Duodenal mucosa (tissue), 2 donors: ENCODE measurements around the gene LMO2.
"Not testable (repeated sequence)": the region's sequence is repeated elsewhere in the genome, so short reads cannot be mapped to it uniquely, and the experiment has no call there.

ENCODE experiments used
- H3K27ac ChIP-seq: one replicate; pipeline ENCODE4 v1.7.0; 2013; ENCODE audit warnings: low read depth, low read length
- H3K27me3 ChIP-seq, 2 donors: one replicate each; pipeline ENCODE4 v1.7.0; 2013; ENCODE audit warnings: low read length in 2 of 2, control low read depth in 1 of 2; ENCODE audit not compliant: insufficient read depth in 2 of 2, control insufficient read depth in 1 of 2
- H3K36me3 ChIP-seq, 2 donors: one replicate each; pipeline ENCODE4 v1.7.0; 2013; ENCODE audit warnings: low read length in 2 of 2, control low read depth in 1 of 2; ENCODE audit not compliant: insufficient read depth in 2 of 2, control insufficient read depth in 1 of 2
- H3K4me1 ChIP-seq, 2 donors: one replicate each; pipeline ENCODE4 v1.7.0; 2013; ENCODE audit warnings: low read length in 2 of 2, control low read depth in 1 of 2; ENCODE audit not compliant: insufficient read depth in 2 of 2, control insufficient read depth in 1 of 2
- H3K4me3 ChIP-seq, 2 donors: one replicate each; pipeline ENCODE4 v1.7.0; 2013; ENCODE audit warnings: low read length in 2 of 2, low read depth in 1 of 2
- H3K9ac ChIP-seq, 2 donors: one replicate each; pipeline ENCODE4 v1.7.0; 2013; ENCODE audit warnings: low read length in 2 of 2, low read depth in 1 of 2
- H3K9me3 ChIP-seq, 2 donors: one replicate each; pipeline ENCODE4 v1.7.0; 2013; ENCODE audit warnings: low read length in 2 of 2, control low read depth in 1 of 2; ENCODE audit not compliant: control insufficient read depth in 1 of 2

LMO2 gene

DNA sequence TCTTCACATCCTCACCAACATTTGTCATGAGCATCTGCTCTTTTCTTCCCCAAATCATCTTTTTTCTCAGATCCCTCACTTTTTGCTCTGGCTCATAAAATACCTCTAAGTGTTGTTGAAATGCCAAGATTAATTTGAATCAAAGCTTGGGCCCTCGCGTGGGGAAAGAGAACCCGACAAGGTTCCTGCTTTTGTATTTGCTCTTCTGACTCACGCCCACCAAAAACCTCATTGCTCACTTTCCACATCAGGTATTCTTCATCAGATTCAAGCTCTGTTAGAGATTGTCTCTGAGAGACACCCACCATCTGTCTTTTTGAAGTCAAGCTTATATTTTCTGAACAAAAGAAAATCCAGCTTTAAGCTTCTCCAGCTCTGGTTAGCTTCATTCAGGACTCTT lies 64.7 kb downstream of the LMO2 start:
- Histone ChIP-seq H3K4me3 (no peak overlapping the region), H3K27me3 (peaks cover 38 to 46% of the 10 kb centered on the region in 2 donors), H3K27ac (no peak overlapping the region), H3K4me1 (peaks cover 5 to 10% of the 10 kb centered on the region in 2 donors), H3K36me3 (no peaks in the 10 kb centered on the region), H3K9me3 (no peaks in the 10 kb centered on the region), H3K9ac (no peak overlapping the region)

DNA sequence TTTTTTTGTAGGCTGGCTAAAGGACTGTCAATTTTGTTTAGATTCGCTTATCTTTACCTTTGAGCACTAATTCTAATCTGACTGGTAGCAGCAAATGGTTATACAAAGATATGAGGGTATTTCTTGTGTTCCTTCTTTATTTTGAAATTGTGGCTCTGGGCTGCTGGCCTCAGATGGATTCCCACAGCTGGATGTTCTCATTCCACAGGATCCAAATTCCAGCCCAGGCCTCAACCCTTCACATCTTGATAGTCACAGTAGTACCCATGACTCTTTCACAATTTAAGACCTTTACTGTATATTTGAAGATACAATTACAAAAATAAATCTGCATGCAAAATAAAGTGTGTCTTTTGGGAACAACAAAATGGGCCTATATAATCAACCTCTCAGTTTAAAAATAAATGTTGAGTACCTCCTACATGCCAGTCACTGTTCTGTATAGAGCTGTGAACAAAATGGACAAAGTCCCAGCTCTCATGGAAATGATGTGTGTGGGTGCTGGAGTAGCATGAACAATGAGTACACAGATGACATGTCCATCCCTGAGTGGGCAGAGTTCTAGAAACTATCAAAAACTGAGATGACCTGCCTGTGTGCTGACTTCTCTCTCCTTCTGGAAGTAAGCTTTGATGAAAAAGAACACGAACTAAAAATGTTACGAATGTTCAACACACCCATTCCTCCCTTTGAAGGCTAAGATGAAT lies 65.9 kb downstream of the LMO2 start:
- H3K27me3 ChIP-seq, result peaks cover 49 to 54% of the 10 kb centered on the region in 2 donors
- H3K36me3 ChIP-seq, result no peaks in the 10 kb centered on the region
- no peak overlapping the region for H3K27ac ChIP-seq
- H3K4me1 ChIP-seq, result peaks cover 5 to 10% of the 10 kb centered on the region in 2 donors
- no peak overlapping the region for H3K9ac ChIP-seq
- H3K4me3 ChIP-seq, result no peak overlapping the region
- no peaks in the 10 kb centered on the region for H3K9me3 ChIP-seq

DNA sequence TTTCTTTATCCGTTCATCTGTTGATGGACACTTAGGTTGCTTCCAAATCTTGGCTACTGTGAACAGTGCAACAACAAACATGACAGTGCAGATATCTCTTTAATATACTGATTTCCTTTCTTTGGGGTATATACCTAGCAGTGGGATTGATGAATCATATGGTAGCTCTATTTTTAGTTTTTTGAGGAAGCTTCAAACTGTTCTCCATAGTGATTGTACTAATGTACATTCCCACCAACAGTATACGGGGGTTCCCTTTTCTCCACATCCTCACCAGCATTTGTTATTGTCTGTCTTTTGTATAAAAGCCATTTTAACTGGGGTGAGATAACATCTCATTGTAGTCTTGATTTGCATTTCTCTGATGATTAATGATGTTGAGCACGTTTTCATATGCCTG lies 68.9 kb downstream of the LMO2 start:
- not testable (repeated sequence) for H3K9me3 ChIP-seq, H3K27ac ChIP-seq, H3K36me3 ChIP-seq, H3K9ac ChIP-seq, H3K4me1 ChIP-seq, H3K4me3 ChIP-seq
- peaks cover 30 to 38% of the 10 kb centered on the region in 2 donors for H3K27me3 ChIP-seq

DNA sequence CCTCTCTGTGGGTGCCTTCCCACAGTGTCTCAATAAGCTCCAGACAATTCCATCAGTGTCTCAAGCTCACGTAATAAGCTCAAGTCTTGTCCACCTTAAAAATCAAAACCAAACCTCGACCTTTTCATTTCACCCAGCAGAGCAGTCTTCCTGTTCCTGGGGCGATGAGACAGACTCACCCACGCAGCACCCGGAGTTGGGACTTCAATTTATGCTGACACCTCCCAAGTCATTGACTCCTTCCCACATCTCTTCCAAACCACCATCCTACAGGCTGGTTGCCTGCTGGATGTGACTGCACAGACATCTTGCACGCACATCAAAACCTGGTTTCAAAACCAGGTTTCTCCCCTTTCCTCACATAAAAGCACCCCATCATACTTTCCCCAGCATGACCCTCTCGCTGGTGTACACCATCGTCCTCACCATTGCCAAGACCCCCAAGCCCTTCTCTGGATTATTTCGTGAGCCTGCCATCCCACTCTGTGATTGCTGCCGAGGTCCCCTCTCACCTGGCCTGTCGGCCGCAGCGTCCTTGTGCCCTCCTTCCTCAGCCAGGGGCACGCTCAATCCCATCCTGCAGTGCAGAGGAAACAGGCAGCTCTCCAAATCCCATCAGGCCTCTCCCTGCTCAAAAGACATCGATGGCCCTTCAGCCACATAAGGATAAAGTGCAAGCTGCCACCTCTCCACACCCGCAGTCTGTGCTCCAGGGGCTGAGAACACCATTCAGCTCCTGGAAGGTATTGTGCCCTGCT lies 72.4 kb downstream of the LMO2 start:
- H3K9ac ChIP-seq, result no peak overlapping the region
- no peak overlapping the region for H3K4me3 ChIP-seq
- H3K4me1 ChIP-seq, result no peaks in the 10 kb centered on the region
- H3K27me3 ChIP-seq, result peaks cover 16 to 25% of the 10 kb centered on the region in 2 donors
- H3K9me3 ChIP-seq, result no peaks in the 10 kb centered on the region
- H3K27ac ChIP-seq, result no peak overlapping the region
- no peaks in the 10 kb centered on the region for H3K36me3 ChIP-seq
